ENCODE data around the gene HIRA. TPM values are rescaled to one million over a fixed set of nuclear protein-coding genes. Genes with fewer than 3 reads are reported as not detected.

HIRA gene
- polyA plus RNA-seq, 1 donor from 2014 or later, result 38.1 TPM

DNA sequence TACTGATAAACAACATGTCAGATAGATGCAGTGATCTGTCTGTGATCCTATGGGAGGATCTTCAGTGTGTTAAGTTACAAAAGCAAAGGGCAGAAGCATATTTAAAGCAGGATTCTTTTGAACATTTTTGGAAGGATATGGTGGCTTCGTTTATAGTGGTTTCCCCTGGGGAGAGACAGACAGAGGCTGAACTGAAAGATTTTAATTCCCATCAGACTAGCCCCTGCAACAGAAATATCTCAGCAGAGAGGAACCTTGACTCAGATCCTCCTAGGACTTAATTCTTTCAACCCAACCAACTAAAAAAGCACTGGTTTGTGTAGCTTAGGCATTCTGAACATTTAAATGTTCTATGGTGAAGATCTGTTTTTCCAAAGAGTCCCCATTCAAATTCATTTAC lies 145.7 kb downstream of the HIRA start:
- H3K4me3 ChIP-seq (ENCODE audit: low read length), result no peak overlapping the region

More for the DNA sequence above, 145.7 kb downstream of the HIRA start:
- Histone ChIP-seq H3K9me2 (ENCODE audit: insufficient read depth, low read length) (no peaks in the 10 kb centered on the region), H3K36me3 (ENCODE audit: insufficient read depth, low read length) (no peaks in the 10 kb centered on the region), H4K20me1 (ENCODE audit: insufficient read depth) (no peaks in the 10 kb centered on the region), H3F3A (ENCODE audit: insufficient read depth, low read length, poor library complexity, severe bottlenecking) (no peaks in the 10 kb centered on the region), H2AFZ (ENCODE audit: low read depth, low read length) (no peak overlapping the region), H3K9me3 (ENCODE audit: low read length) (no peaks in the 10 kb centered on the region), H3K79me2 (replicated peaks; ENCODE audit: insufficient read depth, low read length) (no peaks in the 10 kb centered on the region), H3K4me2 (ENCODE audit: low read length) (no peak overlapping the region), H3K27me3 (ENCODE audit: insufficient read depth, low read depth, low read length) (peaks cover 8% of the 10 kb centered on the region), H3K27ac (ENCODE audit: low read length) (no peak overlapping the region), H3K9ac (ENCODE audit: low read length) (no peak overlapping the region)
- TF ChIP-seq EP300 (conservative IDR thresholded peaks at IDR 0.05; ENCODE audit: poor library complexity, severe bottlenecking) (no peak), TAF1 (IDR thresholded peaks at IDR 0.05; ENCODE audit: low read depth) (no peak), EZH2 (IDR thresholded peaks at IDR 0.05; ENCODE audit: borderline replicate concordance, insufficient read depth, low read length, poor library complexity, severe bottlenecking) (no peak), SMC3 (conservative IDR thresholded peaks at IDR 0.05; ENCODE audit: poor library complexity) (no peak), POLR2AphosphoS5 (IDR thresholded peaks at IDR 0.05) (no peak), MXI1 (conservative IDR thresholded peaks at IDR 0.05; ENCODE audit: poor library complexity, severe bottlenecking) (no peak)
- TF ChIP-seq, protein P1, sequence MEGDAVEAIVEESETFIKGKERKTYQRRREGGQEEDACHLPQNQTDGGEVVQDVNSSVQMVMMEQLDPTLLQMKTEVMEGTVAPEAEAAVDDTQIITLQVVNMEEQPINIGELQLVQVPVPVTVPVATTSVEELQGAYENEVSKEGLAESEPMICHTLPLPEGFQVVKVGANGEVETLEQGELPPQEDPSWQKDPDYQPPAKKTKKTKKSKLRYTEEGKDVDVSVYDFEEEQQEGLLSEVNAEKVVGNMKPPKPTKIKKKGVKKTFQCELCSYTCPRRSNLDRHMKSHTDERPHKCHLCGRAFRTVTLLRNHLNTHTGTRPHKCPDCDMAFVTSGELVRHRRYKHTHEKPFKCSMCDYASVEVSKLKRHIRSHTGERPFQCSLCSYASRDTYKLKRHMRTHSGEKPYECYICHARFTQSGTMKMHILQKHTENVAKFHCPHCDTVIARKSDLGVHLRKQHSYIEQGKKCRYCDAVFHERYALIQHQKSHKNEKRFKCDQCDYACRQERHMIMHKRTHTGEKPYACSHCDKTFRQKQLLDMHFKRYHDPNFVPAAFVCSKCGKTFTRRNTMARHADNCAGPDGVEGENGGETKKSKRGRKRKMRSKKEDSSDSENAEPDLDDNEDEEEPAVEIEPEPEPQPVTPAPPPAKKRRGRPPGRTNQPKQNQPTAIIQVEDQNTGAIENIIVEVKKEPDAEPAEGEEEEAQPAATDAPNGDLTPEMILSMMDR (IDR thresholded peaks at IDR 0.05; ENCODE audit: poor library complexity, severe bottlenecking), result no peak
- TF ChIP-seq, protein P2, sequence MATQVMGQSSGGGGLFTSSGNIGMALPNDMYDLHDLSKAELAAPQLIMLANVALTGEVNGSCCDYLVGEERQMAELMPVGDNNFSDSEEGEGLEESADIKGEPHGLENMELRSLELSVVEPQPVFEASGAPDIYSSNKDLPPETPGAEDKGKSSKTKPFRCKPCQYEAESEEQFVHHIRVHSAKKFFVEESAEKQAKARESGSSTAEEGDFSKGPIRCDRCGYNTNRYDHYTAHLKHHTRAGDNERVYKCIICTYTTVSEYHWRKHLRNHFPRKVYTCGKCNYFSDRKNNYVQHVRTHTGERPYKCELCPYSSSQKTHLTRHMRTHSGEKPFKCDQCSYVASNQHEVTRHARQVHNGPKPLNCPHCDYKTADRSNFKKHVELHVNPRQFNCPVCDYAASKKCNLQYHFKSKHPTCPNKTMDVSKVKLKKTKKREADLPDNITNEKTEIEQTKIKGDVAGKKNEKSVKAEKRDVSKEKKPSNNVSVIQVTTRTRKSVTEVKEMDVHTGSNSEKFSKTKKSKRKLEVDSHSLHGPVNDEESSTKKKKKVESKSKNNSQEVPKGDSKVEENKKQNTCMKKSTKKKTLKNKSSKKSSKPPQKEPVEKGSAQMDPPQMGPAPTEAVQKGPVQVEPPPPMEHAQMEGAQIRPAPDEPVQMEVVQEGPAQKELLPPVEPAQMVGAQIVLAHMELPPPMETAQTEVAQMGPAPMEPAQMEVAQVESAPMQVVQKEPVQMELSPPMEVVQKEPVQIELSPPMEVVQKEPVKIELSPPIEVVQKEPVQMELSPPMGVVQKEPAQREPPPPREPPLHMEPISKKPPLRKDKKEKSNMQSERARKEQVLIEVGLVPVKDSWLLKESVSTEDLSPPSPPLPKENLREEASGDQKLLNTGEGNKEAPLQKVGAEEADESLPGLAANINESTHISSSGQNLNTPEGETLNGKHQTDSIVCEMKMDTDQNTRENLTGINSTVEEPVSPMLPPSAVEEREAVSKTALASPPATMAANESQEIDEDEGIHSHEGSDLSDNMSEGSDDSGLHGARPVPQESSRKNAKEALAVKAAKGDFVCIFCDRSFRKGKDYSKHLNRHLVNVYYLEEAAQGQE (IDR thresholded peaks at IDR 0.05; ENCODE audit: borderline replicate concordance), result no peak

Small RNAs within 50 kb of the gene (small RNA-seq; reads per million reads assigned to genes)
- 0 reads per million in 3 experiments for gene RN7SL168P

Other genes starting within 250 kb of the HIRA start
- 7.8 and 14.1 TPM in 2 replicates for gene CLTCL1, start 140.0 kb downstream of the HIRA start, polyA plus RNA-seq
- 32.5 and 34.0 TPM in 2 replicates for gene MRPL40, start 812 bp upstream of the HIRA start, polyA plus RNA-seq
- gene C22orf39, start 16.0 kb upstream of the HIRA start, polyA plus RNA-seq, result 94.9 and 99.4 TPM in 2 replicates
- 56.9 and 58.3 TPM in 2 replicates for gene UFD1, start 47.5 kb upstream of the HIRA start, polyA plus RNA-seq
- 1.5 and 3.2 TPM in 2 replicates for gene CDC45, start 48.2 kb upstream of the HIRA start, polyA plus RNA-seq
- gene CLDN5, start 92.7 kb upstream of the HIRA start, polyA plus RNA-seq, result 0.66 TPM in 1 of 2 replicates, not detected in the other

All from neural cell (in vitro differentiated cells).